GM08714 (cell line): ENCODE measurements around the gene RXYLT1.
"Not testable (repeated sequence)": the region's sequence is repeated elsewhere in the genome, so short reads cannot be mapped to it uniquely, and the experiment has no call there.

ENCODE experiments used
- H3K4me3 ChIP-seq: fragments of 200-500 bp; sonication (Bioruptor generic); 2 replicates; pipeline ENCODE4 v1.5.1; 2014; ENCODE audit warnings: mild to moderate bottlenecking, low read length, inconsistent platforms
- ZNF274 ChIP-seq: IDR thresholded peaks from 2 replicates; pipeline ENCODE4 v1.6.1; 2012; ENCODE audit warnings: mild to moderate bottlenecking, low read depth, low read length

RXYLT1 gene

DNA sequence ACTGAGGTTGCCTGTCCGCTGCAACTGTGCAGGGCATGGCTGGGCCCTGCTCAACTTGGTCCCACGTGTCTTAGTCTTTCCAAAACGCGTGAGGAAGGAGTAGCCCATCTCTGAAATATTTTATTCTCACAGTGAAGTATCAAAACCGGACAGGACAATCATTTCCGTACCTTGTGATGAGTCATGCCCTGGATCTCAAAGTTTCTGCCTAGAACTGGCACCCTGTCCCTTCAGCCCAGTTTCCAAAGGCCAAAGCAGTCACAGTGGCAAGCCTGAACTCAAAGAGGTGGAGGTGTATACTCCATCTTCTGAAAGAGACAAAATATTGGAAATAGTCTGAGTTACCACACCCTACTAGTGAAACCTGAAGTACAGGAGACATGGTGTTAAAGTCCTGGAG, 36.3 kb downstream of the RXYLT1 start:
- H3K4me3 ChIP-seq: no peak overlapping the region; the same call in 1 of the 2 replicates
- TF ChIP-seq ZNF274: no peak

DNA sequence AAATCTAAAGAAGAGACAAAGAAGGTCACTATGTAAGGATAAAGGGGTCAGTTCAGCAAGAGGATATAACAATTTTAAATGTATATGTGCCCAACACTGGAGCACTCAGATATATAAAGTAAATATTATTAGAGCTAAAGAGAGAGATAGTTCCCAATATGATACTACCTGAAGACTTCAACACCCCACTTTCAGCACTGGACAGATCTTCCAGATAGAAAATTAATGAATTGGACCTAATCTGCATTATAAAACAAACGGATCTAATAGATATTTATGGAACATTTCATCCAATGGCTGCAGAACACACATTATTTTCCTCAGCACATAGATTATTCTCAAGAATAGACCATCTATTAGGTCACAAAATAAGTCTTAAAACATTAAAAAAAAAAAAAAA, 40.7 kb downstream of the RXYLT1 start:
- H3K4me3 ChIP-seq: no peak overlapping the region

DNA sequence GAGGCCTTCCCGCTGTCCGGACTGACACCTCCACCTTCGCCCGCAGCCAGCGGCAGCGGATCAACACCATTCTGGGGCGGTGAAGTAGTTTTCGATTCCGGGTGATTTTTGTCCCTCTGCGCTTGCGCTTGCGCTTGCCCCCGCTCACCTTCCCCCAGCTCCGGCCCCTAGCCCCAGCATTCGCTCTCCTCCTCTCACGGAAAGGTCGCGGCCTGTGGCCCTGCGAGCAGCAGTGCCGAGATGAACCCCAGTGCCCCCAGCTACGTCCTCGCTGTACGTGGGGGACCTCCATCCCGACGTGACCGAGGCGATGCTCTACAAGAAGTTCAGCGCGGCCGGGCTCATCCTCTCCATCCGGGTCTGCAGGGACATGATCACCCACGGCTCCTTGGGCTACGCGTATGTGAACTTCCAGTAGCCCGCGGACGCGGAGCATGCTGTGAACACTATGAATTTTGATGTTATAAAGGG, 42.1 kb downstream of the RXYLT1 start:
- H3K4me3 ChIP-seq: peak overlapping the region; percentile 50; the same call in 1 of the 2 replicates
- no peak for TF ChIP-seq ZNF274

More for the DNA sequence above, 40.7 kb downstream of the RXYLT1 start:
- TF ChIP-seq ZNF274: no peak

DNA sequence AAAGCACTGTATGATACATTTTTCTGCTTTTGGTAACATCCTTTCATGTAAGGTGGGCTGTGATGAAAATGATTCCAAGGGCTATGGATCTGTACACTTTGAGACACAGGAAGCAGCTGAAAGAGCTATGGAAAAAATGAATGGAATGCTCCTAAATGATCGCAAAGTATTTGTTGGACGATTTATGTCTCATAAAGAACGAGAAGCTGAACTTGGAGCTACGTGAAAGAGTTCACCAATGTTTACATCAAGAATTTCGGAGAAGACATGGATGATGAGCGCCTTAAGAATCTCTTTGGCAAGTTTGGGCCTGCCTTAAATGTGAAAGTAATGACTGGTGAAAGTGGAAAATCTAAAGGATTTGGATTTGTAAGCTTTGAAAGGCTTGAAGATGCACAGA, 42.6 kb downstream of the RXYLT1 start:
- H3K4me3 ChIP-seq: peak overlapping the region; percentile 50; the same call in 1 of the 2 replicates
- no peak for TF ChIP-seq ZNF274

DNA sequence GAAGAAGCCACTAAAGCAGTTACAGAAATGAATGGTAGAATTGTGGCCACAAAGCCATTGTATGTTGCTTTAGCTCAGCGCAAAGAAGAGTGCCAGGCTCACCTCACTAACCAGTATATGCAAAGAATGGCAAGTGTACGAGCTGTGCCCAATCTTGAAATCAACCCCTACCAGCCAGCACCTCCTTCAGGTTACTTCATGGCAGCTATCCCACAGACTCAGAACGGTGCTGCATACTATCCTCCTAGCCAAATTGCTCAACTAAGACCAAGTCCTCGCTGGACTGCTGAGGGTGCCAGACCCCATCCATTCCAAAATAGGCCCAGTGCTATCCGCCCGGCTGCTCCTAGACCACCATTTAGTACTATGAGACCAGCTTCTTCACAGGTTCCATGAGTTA, 43.3 kb downstream of the RXYLT1 start:
- no peak for TF ChIP-seq ZNF274
- no peak overlapping the region for H3K4me3 ChIP-seq

DNA sequence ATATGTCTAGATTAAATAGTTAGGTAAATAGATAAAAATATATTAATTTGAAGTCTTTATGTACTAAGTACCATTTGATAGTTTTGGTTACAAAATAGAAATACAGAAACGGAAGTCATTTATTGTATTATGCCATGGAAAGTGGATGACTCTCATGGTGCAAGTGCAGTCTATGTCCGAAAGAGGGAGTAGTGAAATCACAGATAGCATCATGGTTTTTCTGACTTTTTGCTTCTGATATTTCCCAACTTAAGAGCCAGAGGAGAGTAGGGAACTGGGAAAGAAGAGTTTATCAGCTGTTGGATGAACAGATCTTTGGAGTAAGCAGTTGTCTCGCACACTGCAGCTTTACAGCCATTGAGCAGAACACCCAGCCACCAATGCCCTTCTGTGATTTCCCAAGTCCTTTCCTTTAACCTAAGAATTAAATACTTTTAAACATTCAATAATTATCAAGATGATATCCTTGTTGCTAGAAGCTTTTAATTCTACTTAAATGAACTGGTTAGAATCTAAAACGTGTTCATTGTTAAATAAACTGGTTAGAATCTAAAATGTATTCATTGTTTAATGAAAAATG, 46.4 kb downstream of the RXYLT1 start:
- no peak for TF ChIP-seq ZNF274

DNA sequence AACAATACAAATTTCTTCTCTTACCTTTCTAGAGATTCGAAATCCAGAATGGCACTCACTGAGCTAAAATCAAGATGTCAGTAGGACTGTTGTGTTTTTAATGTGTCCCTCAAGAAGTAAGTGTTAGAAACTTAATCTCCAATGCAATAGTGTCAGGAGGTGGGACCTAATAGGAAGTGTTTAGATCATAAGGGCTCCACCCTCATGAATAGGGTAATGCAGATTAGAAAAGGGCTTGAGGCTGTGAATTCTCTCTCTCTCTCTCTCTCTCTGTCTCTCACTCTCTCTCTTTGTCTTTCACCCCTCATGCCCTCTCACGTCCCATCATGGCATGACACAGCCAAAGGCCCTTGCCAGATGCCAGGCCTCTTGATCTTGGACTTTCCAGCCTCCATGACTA, 49.2 kb downstream of the RXYLT1 start:
- H3K4me3 ChIP-seq: no peak overlapping the region
- no peak for TF ChIP-seq ZNF274

More for the DNA sequence above, 46.4 kb downstream of the RXYLT1 start:
- no peak overlapping the region for H3K4me3 ChIP-seq

GRCh38 chr12:63836046-63836445, 56.3 kb downstream of the RXYLT1 start:
- no peak overlapping the region for H3K4me3 ChIP-seq
- TF ChIP-seq ZNF274: no peak

- TF ChIP-seq ZNF274: no peak
- H3K4me3 ChIP-seq: no peak overlapping the region
These were observed 57.2 kb downstream of the RXYLT1 start for GRCh38 chr12:63836936-63837335.

DNA sequence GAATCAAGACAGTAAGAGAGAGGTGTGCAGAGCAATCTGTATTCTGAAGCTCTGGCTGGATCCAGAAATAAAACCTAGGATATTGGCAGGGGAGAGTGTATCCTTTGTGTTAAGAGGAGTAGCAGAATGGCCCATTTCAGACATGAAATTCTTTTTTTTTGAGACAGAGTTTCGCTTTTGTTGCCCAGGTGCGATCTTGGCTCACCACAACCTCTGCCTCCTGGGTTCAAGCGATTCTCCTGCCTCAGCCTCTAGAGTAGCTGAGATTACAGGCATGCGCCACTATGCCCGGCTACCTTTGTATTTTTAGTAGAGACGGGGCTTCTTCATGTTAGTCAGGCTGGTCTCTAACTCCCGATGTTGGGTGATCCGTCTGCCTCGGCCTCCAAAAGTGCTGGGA, 58.7 kb downstream of the RXYLT1 start:
- TF ChIP-seq ZNF274: no peak
- no peak overlapping the region for H3K4me3 ChIP-seq

- TF ChIP-seq ZNF274: no peak
- H3K4me3 ChIP-seq: no peak overlapping the region
These were observed 61.3 kb downstream of the RXYLT1 start for GRCh38 chr12:63841011-63841410.

- TF ChIP-seq ZNF274: no peak
- H3K4me3 ChIP-seq: no peak overlapping the region
These were observed 61.9 kb downstream of the RXYLT1 start for GRCh38 chr12:63841571-63841970.

DNA sequence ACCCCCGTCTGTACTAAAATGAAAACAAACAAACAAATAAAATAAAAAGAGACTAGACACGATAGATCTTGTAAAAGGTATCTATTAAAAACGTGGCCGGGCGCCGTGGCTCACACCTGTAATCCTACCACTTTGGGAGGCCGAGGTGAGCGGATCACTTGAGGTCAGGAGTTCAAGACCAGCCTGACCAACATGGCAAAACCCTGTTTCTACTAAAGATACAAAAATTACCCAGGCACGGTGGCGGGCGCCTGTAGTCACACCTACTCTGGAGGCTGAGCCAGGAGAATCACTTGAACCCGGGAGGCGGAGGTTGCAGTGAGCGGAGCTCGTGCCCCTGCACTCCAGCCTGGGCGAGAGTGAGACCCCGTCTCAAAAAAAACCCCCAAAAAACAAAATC, 63.0 kb downstream of the RXYLT1 start:
- not testable (repeated sequence) for H3K4me3 ChIP-seq

- TF ChIP-seq ZNF274: no peak
- H3K4me3 ChIP-seq: peak overlapping the region; percentile 70; the same call in 1 of the 2 replicates
These were observed 63.6 kb downstream of the RXYLT1 start for GRCh38 chr12:63843254-63843720.

DNA sequence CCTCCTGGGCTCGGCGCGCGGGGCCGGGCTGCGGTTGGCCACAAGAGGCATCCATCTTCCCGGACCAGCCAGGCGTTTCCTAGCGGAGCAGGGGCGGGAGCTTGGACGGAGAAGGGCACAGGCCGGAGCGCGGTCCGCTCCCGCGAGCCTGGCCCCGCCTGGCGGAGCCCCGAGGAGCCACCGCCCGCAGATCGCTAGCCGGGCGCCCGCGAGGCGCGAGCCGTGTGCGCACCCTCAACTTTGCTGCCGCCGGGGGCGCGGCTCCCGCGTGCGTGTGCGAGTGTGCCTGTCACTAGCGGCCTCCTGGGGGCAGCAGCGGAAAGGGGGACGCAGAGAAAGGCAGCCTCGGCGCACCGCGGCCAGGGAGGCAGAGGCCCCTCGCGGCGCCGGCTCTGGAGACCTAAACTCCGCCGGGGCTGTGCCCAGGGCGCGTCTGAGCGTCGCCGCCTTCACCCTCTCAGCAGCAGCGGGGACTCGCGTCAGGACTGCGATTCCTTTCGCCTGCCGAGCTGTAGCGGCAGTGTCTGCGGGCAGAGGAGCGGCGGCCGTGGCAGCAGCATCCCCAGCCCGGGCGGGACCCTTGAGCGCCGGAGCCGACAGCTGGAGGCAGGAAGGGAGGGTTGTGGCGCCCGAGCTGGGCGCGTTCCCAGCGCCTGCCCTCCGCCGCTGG, 64.1 kb downstream of the RXYLT1 start:
- no peak for TF ChIP-seq ZNF274
- H3K4me3 ChIP-seq: peak overlapping the region; percentile 70; the same call in 1 of the 2 replicates
